RWPE1 (cell line): Measurements from ENCODE around the gene ACIN1.

ENCODE experiments used
- CTCF ChIA-PET: fragments of 350-600 bp; sonication (Branson Sonifier 250); formaldehyde crosslinking; extraction: SDS; loops from one replicate; lab custom pipeline; 2021; lab: Yijun Ruan, JAX
- POLR2A ChIA-PET: fragments of 400-600 bp; formaldehyde crosslinking; extraction: SDS; loops from one replicate; lab custom pipeline; 2020; ENCODE audit warnings: antibody characterized with exemption; ENCODE audit not compliant: low non-redundant PET; lab: Yijun Ruan, JAX
- DNase-seq: peaks from one replicate; pipeline ENCODE4 v3.0.0; 2012; ENCODE audit warnings: low spot score
- H3K27ac ChIP-seq: fragments of 450-650 bp; 2 replicates; pipeline ENCODE4 v1.5.1; 2017
- TF ChIP-seq, protein P1 (sequence below): fragments of 450-650 bp; conservative IDR thresholded peaks from 2 replicates; pipeline ENCODE4 v1.5.1; 2017; ENCODE audit warnings: low read depth, mild to moderate bottlenecking

Gene ACIN1

DNA sequence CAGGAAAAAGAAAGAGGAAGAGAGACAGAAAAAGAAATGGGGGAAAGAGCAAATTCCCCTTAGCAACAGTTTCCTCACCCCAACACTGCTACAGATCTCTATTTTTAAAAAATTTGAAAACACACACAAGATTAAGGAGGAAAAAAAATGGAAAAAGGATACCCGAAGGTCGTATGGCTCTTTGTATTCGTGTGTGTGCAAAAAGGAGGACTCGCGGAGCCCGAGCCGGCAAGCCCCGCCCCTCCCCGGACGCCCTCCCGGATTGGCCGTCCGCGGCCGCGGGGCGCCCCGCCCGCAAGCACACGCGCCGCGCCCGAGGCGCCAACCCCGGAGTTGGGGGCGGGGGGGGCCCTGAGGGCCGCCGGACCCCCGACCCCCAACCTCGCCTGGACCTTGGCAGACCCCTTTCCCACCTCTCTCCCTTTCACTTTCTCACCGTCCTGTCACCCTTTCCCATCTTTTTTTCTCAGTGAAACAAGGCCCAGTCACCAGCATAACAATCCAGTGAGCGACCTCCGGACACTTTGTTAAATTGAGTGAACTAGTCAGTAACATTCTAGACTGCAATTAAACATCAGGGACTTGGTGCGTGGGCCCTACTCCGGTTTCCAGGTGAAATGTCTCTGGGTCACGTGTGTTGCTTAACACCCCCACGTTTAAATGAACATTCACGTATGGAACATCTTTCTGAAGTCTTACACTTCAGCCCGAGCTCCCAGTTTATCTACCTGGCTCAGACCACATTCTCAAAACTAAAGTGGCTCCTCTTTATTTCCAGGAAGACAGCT, 84.8 kb downstream of the ACIN1 start, which contains the start of gene C14orf93:
TSS of gene C14orf93 (minus strand) at position 205 of the 788 bp plus-strand sequence. CDS start 11,120 bp downstream, outside the sequence.
- TF ChIP-seq, protein P1, sequence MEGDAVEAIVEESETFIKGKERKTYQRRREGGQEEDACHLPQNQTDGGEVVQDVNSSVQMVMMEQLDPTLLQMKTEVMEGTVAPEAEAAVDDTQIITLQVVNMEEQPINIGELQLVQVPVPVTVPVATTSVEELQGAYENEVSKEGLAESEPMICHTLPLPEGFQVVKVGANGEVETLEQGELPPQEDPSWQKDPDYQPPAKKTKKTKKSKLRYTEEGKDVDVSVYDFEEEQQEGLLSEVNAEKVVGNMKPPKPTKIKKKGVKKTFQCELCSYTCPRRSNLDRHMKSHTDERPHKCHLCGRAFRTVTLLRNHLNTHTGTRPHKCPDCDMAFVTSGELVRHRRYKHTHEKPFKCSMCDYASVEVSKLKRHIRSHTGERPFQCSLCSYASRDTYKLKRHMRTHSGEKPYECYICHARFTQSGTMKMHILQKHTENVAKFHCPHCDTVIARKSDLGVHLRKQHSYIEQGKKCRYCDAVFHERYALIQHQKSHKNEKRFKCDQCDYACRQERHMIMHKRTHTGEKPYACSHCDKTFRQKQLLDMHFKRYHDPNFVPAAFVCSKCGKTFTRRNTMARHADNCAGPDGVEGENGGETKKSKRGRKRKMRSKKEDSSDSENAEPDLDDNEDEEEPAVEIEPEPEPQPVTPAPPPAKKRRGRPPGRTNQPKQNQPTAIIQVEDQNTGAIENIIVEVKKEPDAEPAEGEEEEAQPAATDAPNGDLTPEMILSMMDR, result no peak
- CTCF ChIA-PET, result interaction anchor here (0.6 to 0.7 kb wide), 2 partner anchors 138 to 453 kb away, joined by 3 to 7 read pairs; no protein-coding TSS in a partner anchor
- POLR2A ChIA-PET, result interaction anchor here (0.6 kb wide), 1 partner anchor 32 kb away, joined by 3 read pairs; no protein-coding TSS in a partner anchor
- H3K27ac ChIP-seq, result peak within 1 kb of the TSS; percentile 85
- peak; percentile 78 for DNase-seq

DNA sequence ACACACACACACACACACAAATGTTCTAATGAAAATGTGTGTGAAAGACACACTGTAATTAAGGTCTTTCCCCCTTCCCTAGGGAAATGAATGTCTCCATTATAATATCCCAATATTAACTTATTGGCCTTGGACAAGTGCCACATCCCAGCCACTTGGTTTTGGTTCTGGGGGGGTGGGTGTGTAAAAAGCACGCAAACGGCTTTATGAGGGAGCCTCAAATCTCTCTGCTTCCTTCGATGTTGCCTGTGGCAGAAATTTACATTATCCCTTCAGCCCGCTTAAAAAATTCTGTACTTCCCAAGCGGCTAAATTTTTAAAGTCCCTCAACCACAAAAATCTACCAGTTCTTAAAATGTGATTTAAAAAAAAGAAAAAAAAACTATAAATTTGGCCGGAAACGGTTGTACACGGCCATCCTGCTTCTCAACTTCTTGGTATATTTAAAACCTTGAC, 85.4 kb downstream of the ACIN1 start:
- no peak for DNase-seq
- POLR2A ChIA-PET, result no interaction called here
- CTCF ChIA-PET, result no interaction called here
- peak overlapping the region; percentile 85 for H3K27ac ChIP-seq
- TF ChIP-seq, protein P1, result no peak

DNA sequence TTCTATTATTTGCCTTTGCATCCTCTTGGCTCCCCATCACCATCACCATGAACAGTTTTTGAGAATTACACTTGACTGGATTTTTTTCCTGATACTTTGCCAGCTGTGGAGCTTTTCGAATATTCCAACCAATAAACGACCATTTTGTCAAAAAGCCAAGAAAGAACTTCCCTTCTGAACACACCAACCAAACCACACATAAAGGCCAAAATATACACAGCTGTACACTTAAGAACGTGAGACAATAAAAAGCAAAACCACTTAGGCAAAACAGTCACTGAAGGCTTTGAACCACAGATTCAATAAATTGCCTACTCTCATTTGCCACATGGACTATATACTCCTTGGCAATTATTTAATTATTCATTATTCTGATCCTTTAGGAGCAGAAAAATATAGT, 86.1 kb downstream of the ACIN1 start:
- no peak for DNase-seq
- ChIA-PET POLR2A (no interaction called here), CTCF (no interaction called here)
- no peak overlapping the region for H3K27ac ChIP-seq
- TF ChIP-seq, protein P1, result no peak
